NCI-H524 (cell line): Measurements from ENCODE around the gene IL20.

Experiments used
- DNase-seq, 2 experiments: peaks; one replicate each; lab custom pipeline; 2025; lab: John Stamatoyannopoulos, UW

IL20 gene

GRCh38 chr1:206902702-206903101 is 37.3 kb downstream of the IL20 start:
- DNase-seq: no peak

- DNase-seq: no peak
These were observed 38.3 kb downstream of the IL20 start for GRCh38 chr1:206903687-206904086.

- DNase-seq: no peak
These were observed 39.2 kb downstream of the IL20 start for GRCh38 chr1:206904423-206905142.

GRCh38 chr1:206905295-206906164 is 40.1 kb downstream of the IL20 start:
- no peak for DNase-seq

- DNase-seq: peak in 1 of 2 experiments; percentile 18
These were observed 42.0 kb downstream of the IL20 start for GRCh38 chr1:206907304-206907991.

GRCh38 chr1:206908038-206908437 is 42.6 kb downstream of the IL20 start:
- no peak for DNase-seq

- DNase-seq: peak; percentile 45 to 47
These were observed 43.9 kb downstream of the IL20 start for GRCh38 chr1:206909161-206909882.

GRCh38 chr1:206909883-206910318 is 44.5 kb downstream of the IL20 start:
- DNase-seq: no peak

GRCh38 chr1:206911064-206911663 is 45.7 kb downstream of the IL20 start:
- peak in 1 of 2 experiments; percentile 31 for DNase-seq

- peak; percentile 54 to 82 for DNase-seq
These were observed 47.1 kb downstream of the IL20 start for GRCh38 chr1:206912445-206913095.

GRCh38 chr1:206913766-206914537 is 48.5 kb downstream of the IL20 start:
- no peak for DNase-seq

- DNase-seq: no peak
These were observed 49.8 kb downstream of the IL20 start for GRCh38 chr1:206915030-206915735.

GRCh38 chr1:206916000-206916709 is 50.7 kb downstream of the IL20 start:
- DNase-seq: no peak

GRCh38 chr1:206918076-206918475 is 52.7 kb downstream of the IL20 start:
- DNase-seq: no peak
